Gastroesophageal sphincter (tissue), 3 donors: ENCODE measurements around the gene SASH1.

ENCODE experiments used
- CTCF ChIP-seq, 4 experiments: fragments of 200-600 bp in 2 of 4; fragments of 450-650 bp in 2 of 4; sonication (generic) in 1 of 4; IDR thresholded peaks; one replicate each; pipeline ENCODE4 v1.5.1; 2017 to 2019; ENCODE audit warnings: antibody characterized with exemption in 4 of 4, mild to moderate bottlenecking in 2 of 4, moderate library complexity in 2 of 4
- EP300 ChIP-seq: sonication (generic); formaldehyde crosslinking; IDR thresholded peaks from one replicate; pipeline ENCODE4 v1.6.1; 2017; ENCODE audit warnings: antibody characterized with exemption, mild to moderate bottlenecking
- POLR2A ChIP-seq, 2 donors: fragments of 450-650 bp; IDR thresholded peaks; one replicate each; pipeline ENCODE4 v1.6.1; 2017; ENCODE audit warnings: antibody characterized with exemption in 2 of 2, mild to moderate bottlenecking in 2 of 2, moderate library complexity in 1 of 2
- POLR2AphosphoS5 ChIP-seq: sonication (generic); formaldehyde crosslinking; IDR thresholded peaks from one replicate; pipeline ENCODE4 v1.6.1; 2017; ENCODE audit warnings: antibody characterized with exemption

DNA sequence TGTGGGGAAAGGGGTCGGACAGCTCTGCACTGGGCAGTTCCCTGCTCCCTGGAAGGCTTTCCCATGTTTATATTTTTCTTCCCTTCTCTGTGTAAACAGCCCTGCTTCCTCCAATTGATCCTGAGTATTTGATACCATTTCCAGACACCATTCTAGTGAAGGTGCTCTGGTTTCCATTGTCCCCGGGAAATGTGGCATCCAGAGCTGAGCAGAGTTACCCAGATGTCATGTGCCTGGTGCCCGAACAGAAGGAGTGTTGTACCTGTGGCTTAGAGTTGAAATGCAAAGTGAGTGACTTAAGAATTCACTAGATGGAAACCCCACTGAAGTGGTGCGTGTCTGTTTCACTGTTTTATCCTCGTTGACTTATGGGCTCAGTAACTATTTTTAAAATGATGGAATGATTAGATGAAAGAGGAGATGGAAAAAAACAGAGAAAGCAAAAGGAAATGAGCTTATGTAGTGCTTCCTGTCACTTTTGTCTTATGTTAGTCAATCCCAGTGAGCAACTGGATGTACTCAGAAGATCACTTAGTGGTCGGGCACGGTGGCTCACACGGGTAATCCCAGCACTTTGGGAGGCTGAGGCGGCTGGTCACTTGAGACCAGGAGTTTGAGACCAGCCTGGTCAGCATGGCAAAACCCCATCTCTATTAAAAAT is 83.8 kb downstream of the SASH1 start:
- TF ChIP-seq POLR2A (IDR thresholded peaks at IDR 0.05) = no peak
- no peak for TF ChIP-seq CTCF (IDR thresholded peaks at IDR 0.05)
- TF ChIP-seq EP300 = no peak
- no peak for TF ChIP-seq POLR2AphosphoS5
